ENCODE results near the gene SEC14L5.

- TF ChIP-seq ZNF701 (tag by site-specific recombination; IDR thresholded peaks at IDR 0.05), result no peak
- no peak for TF ChIP-seq KLF1 (tag by site-specific recombination; IDR thresholded peaks at IDR 0.05)
- no peak for TF ChIP-seq GLI4 (tag by site-specific recombination; IDR thresholded peaks at IDR 0.05)
- no peak for TF ChIP-seq CTCF (tag by site-specific recombination; IDR thresholded peaks at IDR 0.05)
- TF ChIP-seq ZNF549 (tag by site-specific recombination; IDR thresholded peaks at IDR 0.05), result no peak
- no peak for TF ChIP-seq ZNF184 (tag by site-specific recombination; IDR thresholded peaks at IDR 0.05)
- no peak for TF ChIP-seq YY1 (tag by site-specific recombination; IDR thresholded peaks at IDR 0.05)
- no peak for TF ChIP-seq SP3 (tag by site-specific recombination; IDR thresholded peaks at IDR 0.05)
- no peak for TF ChIP-seq ZNF596 (tag by site-specific recombination; IDR thresholded peaks at IDR 0.05)
- no peak for TF ChIP-seq ZNF24 (tag by site-specific recombination; IDR thresholded peaks at IDR 0.05)
- TF ChIP-seq ZNF585B (tag by site-specific recombination; IDR thresholded peaks at IDR 0.05), result no peak
Observed at GRCh38 chr16:4972938-4973587, 14.9 kb downstream of the SEC14L5 start.

Measured in HEK293 (cell line).